Coronary artery (tissue), 2 donors: ENCODE results near the gene DOCK1.

Experiments
- DNase-seq: peaks from one replicate; pipeline ENCODE4 v3.0.0-alpha.2; 2017; ENCODE audit warnings: low spot score
- H3K27ac ChIP-seq, 2 donors: fragments of 200-600 bp; sonication (generic); one replicate each; pipeline ENCODE4 v1.5.1; 2016 to 2019
- H3K4me3 ChIP-seq: fragments of 200-600 bp; sonication (generic); 2 replicates; pipeline ENCODE4 v1.5.1; 2016; ENCODE audit warnings: mild to moderate bottlenecking, moderate library complexity
- CTCF ChIP-seq: fragments of 200-600 bp; sonication (generic); IDR thresholded peaks from one replicate; pipeline ENCODE4 v1.5.1; 2019; ENCODE audit warnings: antibody characterized with exemption

The DOCK1 gene

DNA sequence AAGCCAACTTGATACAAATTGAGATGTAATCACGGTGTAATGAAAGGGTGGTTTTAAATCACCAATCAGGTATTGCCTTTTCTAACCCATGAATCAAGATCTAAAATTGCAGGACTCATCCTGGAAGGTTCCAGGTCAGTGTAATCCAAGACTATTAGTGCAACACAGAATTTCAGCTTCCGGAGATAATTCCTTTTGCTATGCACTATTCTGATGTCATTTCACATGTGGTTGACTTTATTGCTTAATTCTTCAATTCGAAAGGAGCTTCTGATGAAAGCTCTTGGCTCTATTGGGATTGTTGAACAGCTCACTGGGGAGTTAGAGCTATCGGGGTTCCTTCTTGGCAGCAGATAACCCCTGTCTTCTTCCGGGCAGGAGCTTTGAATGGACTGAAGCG, 438.6 kb downstream of the DOCK1 start:
- no peak overlapping the region for H3K27ac ChIP-seq
- TF ChIP-seq CTCF: no peak
- H3K4me3 ChIP-seq: no peak overlapping the region
- no peak for DNase-seq

DNA sequence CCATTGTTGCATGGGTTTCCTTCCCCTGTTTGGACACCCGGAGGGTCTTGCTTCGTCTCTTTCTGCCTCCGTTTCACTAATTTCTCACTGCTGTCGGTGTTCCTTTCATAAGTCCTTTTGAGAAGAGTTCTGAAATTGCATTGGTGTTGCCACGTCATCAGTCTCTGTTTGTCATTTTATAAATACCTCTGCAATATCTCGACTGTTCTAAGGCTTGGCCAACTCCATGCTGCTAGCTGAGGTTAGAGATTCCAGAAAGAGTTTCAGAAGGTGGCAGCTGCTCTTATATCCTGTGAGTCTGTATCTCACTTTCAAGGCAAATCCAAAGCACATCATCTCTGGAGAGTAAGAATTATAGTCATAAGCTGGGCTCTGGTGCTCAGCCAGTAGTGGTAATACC, 439.1 kb downstream of the DOCK1 start:
- no peak for DNase-seq
- no peak for TF ChIP-seq CTCF
- Histone ChIP-seq H3K27ac (no peak overlapping the region), H3K4me3 (no peak overlapping the region)

GRCh38 chr10:127345231-127345965, 440.2 kb downstream of the DOCK1 start:
- H3K27ac ChIP-seq: no peak overlapping the region
- no peak for TF ChIP-seq CTCF
- DNase-seq: no peak
- H3K4me3 ChIP-seq: no peak overlapping the region

- Histone ChIP-seq H3K4me3 (no peak overlapping the region), H3K27ac (no peak overlapping the region)
- no peak for DNase-seq
- no peak for TF ChIP-seq CTCF
Measured at GRCh38 chr10:127346604-127347003, 441.4 kb downstream of the DOCK1 start.

- H3K4me3 ChIP-seq: no peak overlapping the region
- TF ChIP-seq CTCF: no peak
- DNase-seq: no peak
- no peak overlapping the region for H3K27ac ChIP-seq
Measured at GRCh38 chr10:127347202-127347959, 442.2 kb downstream of the DOCK1 start.

DNA sequence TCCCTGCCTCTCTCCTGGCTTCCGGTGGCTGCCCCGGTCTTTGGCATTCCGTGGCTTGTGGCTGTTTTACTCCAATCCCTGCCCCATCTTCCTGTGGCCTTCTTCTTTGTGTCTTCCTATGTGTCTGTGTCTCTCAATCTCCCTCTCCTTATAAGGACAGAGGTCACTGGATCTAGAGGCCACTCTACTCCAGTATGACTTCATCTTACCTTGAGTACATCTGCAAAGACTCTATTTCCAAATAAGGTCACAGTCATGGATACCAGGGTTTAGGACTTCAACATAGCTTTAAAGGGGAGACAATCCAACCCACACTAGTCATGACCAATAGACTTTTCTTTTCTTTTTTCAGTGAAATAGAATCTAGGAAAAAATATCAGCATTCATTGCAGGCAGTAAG, 444.5 kb downstream of the DOCK1 start:
- no peak for DNase-seq
- no peak overlapping the region for H3K4me3 ChIP-seq
- no peak overlapping the region for H3K27ac ChIP-seq
- TF ChIP-seq CTCF: no peak

GRCh38 chr10:127351542-127351941, 446.3 kb downstream of the DOCK1 start:
- H3K27ac ChIP-seq: no peak overlapping the region
- TF ChIP-seq CTCF: no peak
- no peak for DNase-seq
- H3K4me3 ChIP-seq: no peak overlapping the region
